HepG2 (cell line): ENCODE data around the gene ZNF230. TPM values are rescaled to one million over a fixed set of nuclear protein-coding genes. Genes with fewer than 3 reads are reported as not detected.

Experiments used
- ATAC-seq: fragments of 200-7000 bp; cut with Tn5 transposase; 3 replicates; pipeline ENCODE4 v1.9.1; 2020; ENCODE audit warnings: mild to moderate bottlenecking, moderate library complexity
- BruUV-seq: library from RNA; stranded (reverse); fragments of 400-500 nt; replicated peaks from 2 replicates; lab custom pipeline; 2021; lab: Mats Ljungman, UMichigan
- CTCF ChIA-PET: fragments of 300-600 bp; formaldehyde crosslinking; extraction: SDS; loops from one replicate; lab custom pipeline; 2021; ENCODE audit warnings: low total read pairs, inconsistent platforms, low intra/inter-chr PET ratio; lab: Yijun Ruan, JAX
- POLR2A ChIA-PET: fragments of 350-600 bp; sonication (Branson Sonifier 250); formaldehyde crosslinking; loops from one replicate; lab custom pipeline; 2020; ENCODE audit warnings: antibody characterized with exemption, inconsistent platforms; lab: Yijun Ruan, JAX
- DNase-seq: peaks from one replicate; pipeline ENCODE4 v3.0.0-alpha.2; 2015; ENCODE audit warnings: low spot score
- FAIRE-seq: peaks from 3 replicates; lab custom pipeline; 2011; peaks lifted over from hg19 to GRCh38; lab: Jason Lieb, UNC
- H2AFZ ChIP-seq: one replicate; pipeline ENCODE4 v1.6.1; 2011; ENCODE audit warnings: low read length, inconsistent platforms
- H3K27ac ChIP-seq: fragments of 300-600 bp; 3 replicates; pipeline ENCODE4 v1.8.0; 2011; ENCODE audit warnings: mixed run types, mild to moderate bottlenecking, mixed read lengths, low read length, inconsistent platforms; ENCODE audit not compliant: insufficient read depth; ENCODE audit errors: extremely low read length
- H3K27me3 ChIP-seq, 2 experiments: fragments of 200-600 bp in 1 of 2; 2 replicates in 1 of 2; 3 replicates in 1 of 2; pipeline versions ENCODE4 v1.6.0 to v1.8.0; 2011; ENCODE audit warnings: low read length in 2 of 2, mild to moderate bottlenecking in 2 of 2, moderate library complexity in 2 of 2, inconsistent platforms in 1 of 2; ENCODE audit not compliant: insufficient read depth in 2 of 2, control insufficient read depth in 1 of 2
- H3K36me3 ChIP-seq, 2 experiments: fragments of 200-600 bp in 1 of 2; replicated peaks in 1 of 2; 2 replicates in 1 of 2; 3 replicates in 1 of 2; pipeline versions ENCODE4 v1.5.1 to v1.8.0; 2011; ENCODE audit warnings: low read length in 2 of 2, inconsistent platforms in 1 of 2; ENCODE audit not compliant: insufficient read depth in 2 of 2, control insufficient read depth in 1 of 2
- H3K4me1 ChIP-seq: 2 replicates; pipeline ENCODE4 v1.5.1; 2012; ENCODE audit warnings: low read length, inconsistent platforms; ENCODE audit not compliant: insufficient read depth
- H3K4me2 ChIP-seq: 2 replicates; pipeline ENCODE4 v1.6.0; 2011; ENCODE audit warnings: low read depth, low read length, inconsistent platforms
- H3K4me3 ChIP-seq, 3 experiments: fragments of 200-600 bp in 1 of 3; sonication (generic), shearing (Covaris generic) in 1 of 3; replicated peaks in 1 of 3; 2 replicates each; pipeline ENCODE4 v1.5.1; 2011 to 2016; ENCODE audit warnings: low read length in 3 of 3, inconsistent platforms in 2 of 3, low read depth in 2 of 3, mild to moderate bottlenecking in 2 of 3, control low read depth in 1 of 3, mixed read lengths in 1 of 3; ENCODE audit not compliant: insufficient read depth in 1 of 3
- H3K79me2 ChIP-seq: one replicate; pipeline ENCODE4 v1.6.1; 2011; ENCODE audit warnings: low read length, inconsistent platforms; ENCODE audit not compliant: insufficient read depth
- H3K9ac ChIP-seq: 2 replicates; pipeline ENCODE4 v1.6.0; 2011; ENCODE audit warnings: mild to moderate bottlenecking, low read depth, low read length, inconsistent platforms; ENCODE audit not compliant: insufficient read depth
- H3K9me3 ChIP-seq: 2 replicates; pipeline ENCODE4 v1.5.1; 2012; ENCODE audit warnings: mild to moderate bottlenecking, low read length
- H4K20me1 ChIP-seq: 2 replicates; pipeline ENCODE4 v1.6.0; 2011; ENCODE audit warnings: inconsistent platforms, mild to moderate bottlenecking, low read length, moderate library complexity; ENCODE audit not compliant: insufficient read depth
- ETV6 ChIP-seq: sonication (generic); formaldehyde crosslinking; conservative IDR thresholded peaks from 2 replicates; pipeline ENCODE4 v1.4.0; 2020; ENCODE audit warnings: missing genetic modification reagents
- GLI4 ChIP-seq: sonication (generic); formaldehyde crosslinking; IDR thresholded peaks from 2 replicates; pipeline ENCODE4 v1.5.1; 2020; ENCODE audit warnings: missing genetic modification reagents, mild to moderate bottlenecking, moderate library complexity, borderline replicate concordance
- MXD4 ChIP-seq: IDR thresholded peaks from 2 replicates; pipeline ENCODE4 v1.6.1; 2016; ENCODE audit warnings: mild to moderate bottlenecking, missing biosample characterization, missing genetic modification reagents
- NCOA5 ChIP-seq: sonication (generic); formaldehyde crosslinking; IDR thresholded peaks from 2 replicates; pipeline ENCODE4 v1.4.0; 2020; ENCODE audit warnings: missing genetic modification reagents
- RAD21 ChIP-seq: fragments of 450-650 bp; formaldehyde crosslinking; IDR thresholded peaks from 2 replicates; pipeline ENCODE4 v1.5.0; 2020; ENCODE audit warnings: mild to moderate bottlenecking
- ZC3H13 ChIP-seq: sonication (generic); formaldehyde crosslinking; IDR thresholded peaks from 2 replicates; pipeline ENCODE4 v1.8.1; 2023; ENCODE audit warnings: mild to moderate bottlenecking, missing genetic modification reagents, moderate library complexity
- ZFP41 ChIP-seq: sonication (generic); formaldehyde crosslinking; IDR thresholded peaks from 2 replicates; pipeline ENCODE4 v1.4.0; 2020; ENCODE audit warnings: mild to moderate bottlenecking, missing genetic modification reagents, borderline replicate concordance
- ZFP82 ChIP-seq: sonication (generic); formaldehyde crosslinking; IDR thresholded peaks from 2 replicates; pipeline ENCODE4 v1.5.1; 2020; ENCODE audit warnings: mild to moderate bottlenecking, missing genetic modification reagents, borderline replicate concordance
- ZNF136 ChIP-seq: sonication (generic); formaldehyde crosslinking; IDR thresholded peaks from 2 replicates; pipeline ENCODE4 v1.8.1; 2022; ENCODE audit warnings: low read depth, mild to moderate bottlenecking, moderate library complexity, missing genetic modification reagents
- ZNF207 ChIP-seq: fragments of 450-650 bp; IDR thresholded peaks from 2 replicates; pipeline ENCODE4 v1.6.1; 2016; ENCODE audit warnings: antibody characterized with exemption, borderline replicate concordance
- ZNF24 ChIP-seq: fragments of 450-650 bp; IDR thresholded peaks from 2 replicates; pipeline ENCODE4 v1.6.1; 2017; ENCODE audit warnings: antibody characterized with exemption, mild to moderate bottlenecking
- ZNF33A ChIP-seq: sonication (generic); formaldehyde crosslinking; IDR thresholded peaks from 2 replicates; pipeline ENCODE4 v1.5.1; 2020; ENCODE audit warnings: missing genetic modification reagents, mild to moderate bottlenecking, moderate library complexity, borderline replicate concordance
- ZNF589 ChIP-seq: sonication (generic); formaldehyde crosslinking; conservative IDR thresholded peaks from 2 replicates; pipeline ENCODE4 v1.8.0; 2022; ENCODE audit warnings: mild to moderate bottlenecking, moderate library complexity, missing genetic modification reagents
- WGBS: methylation state at CpG from one replicate; pipeline ENCODE4 v1.1.6; 2017; ENCODE audit warnings: low lambda C conversion rate; 5-methylcytosine and 5-hydroxymethylcytosine counted together
- in situ Hi-C: cut with HindIII; loops from 2 replicates; pipeline ENCODE4 v1.10.0; 2017; ENCODE audit warnings: low pct_unique_long_range_greater_than_20kb; ENCODE audit not compliant: extremely low pct_ligation_motif_present
- intact Hi-C: fragments of 100-400 bp; cut with micrococcal nuclease; formaldehyde crosslinking; loops from one replicate; pipeline ENCODE4 v1.10.0; 2022; ENCODE audit not compliant: unreplicated experiment
- polyA plus RNA-seq, 8 experiments: library from polyadenylated mRNA; depleted of rRNA in 3 of 8; stranded (reverse) in 7 of 8; unstranded in 1 of 8; fragments of >200 nt; fragmentation: Illumina TruSeq in 4 of 8; extraction: Trizol in 4 of 8; gene quantifications; 2 replicates each; pipeline versions ENCODE4 v1.2.1 to v1.2.3, GENCODE V29; 2011 to 2016; ENCODE audit warnings: low read depth in 4 of 8, missing spikeins in 1 of 8, mixed read lengths in 1 of 8; ENCODE audit not compliant: insufficient read depth in 1 of 8
- total RNA-seq, 5 experiments: library from RNA; depleted of rRNA; stranded (reverse); fragments of >200 nt; fragmentation: Illumina TruSeq; extraction: Trizol; gene quantifications; 2 replicates each; pipeline ENCODE4 v1.2.3, GENCODE V29; 2016; ENCODE audit warnings: low read depth in 1 of 5
- TF ChIP-seq, protein P1 (sequence below): sonication (generic); formaldehyde crosslinking; IDR thresholded peaks from 2 replicates; pipeline ENCODE4 v1.4.0; 2020; ENCODE audit warnings: mild to moderate bottlenecking, missing genetic modification reagents
- TF ChIP-seq, protein P2 (sequence below): sonication (generic); formaldehyde crosslinking; IDR thresholded peaks from 2 replicates; pipeline ENCODE4 v1.4.0; 2020; ENCODE audit warnings: missing genetic modification reagents
- TF ChIP-seq, protein P3 (sequence below): sonication (generic); formaldehyde crosslinking; IDR thresholded peaks from 2 replicates; pipeline ENCODE4 v1.8.0; 2022; ENCODE audit warnings: mild to moderate bottlenecking, missing genetic modification reagents
- TF ChIP-seq, protein P4 (sequence below): IDR thresholded peaks from 2 replicates; pipeline ENCODE4 v1.6.1; 2018; ENCODE audit warnings: missing genetic modification reagents

Gene ZNF230
- total and polyA plus RNA-seq, 2 of the 13 experiments (the other 11 are each of a cell fraction or from before 2014, with no cell fraction given), result 2.4 to 5.5 TPM

DNA sequence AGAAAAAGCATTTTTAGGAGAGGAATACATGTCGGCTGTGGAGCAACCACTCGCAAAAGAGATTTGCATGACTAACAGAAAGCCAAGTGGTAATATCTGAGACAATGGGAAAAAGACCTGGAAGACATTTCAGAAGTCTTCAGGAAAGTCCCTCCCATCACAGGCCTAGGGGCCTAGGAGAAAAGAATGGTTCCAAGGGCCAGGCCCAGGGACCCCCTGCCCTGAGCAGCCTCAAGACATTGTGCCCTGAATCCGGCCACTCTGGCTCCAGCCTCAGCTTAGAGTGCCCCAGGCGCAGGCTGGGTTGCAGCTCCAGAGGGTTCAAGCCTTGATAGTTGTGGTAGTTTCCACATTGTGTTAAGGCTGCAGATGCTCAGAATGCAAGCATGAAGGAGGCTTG lies 42.3 kb upstream of the ZNF230 start:
- Histone ChIP-seq H3K27ac (no peak overlapping the region), H3K27me3 (no peaks in the 10 kb centered on the region), H3K9me3 (peaks cover 53% of the 10 kb centered on the region), H3K9ac (no peak overlapping the region), H3K4me1 (peaks cover 12% of the 10 kb centered on the region), H3K4me2 (no peak overlapping the region), H3K4me3 (no peak overlapping the region), H2AFZ (no peak overlapping the region), H4K20me1 (no peaks in the 10 kb centered on the region), H3K36me3 (peaks cover 0 to 3% of the 10 kb centered on the region in 2 experiments; a peak in 3 of 5 replicates), H3K79me2 (no peaks in the 10 kb centered on the region)
- ATAC-seq, result no peak
- no peak for FAIRE-seq
- intact Hi-C loops, result no loop called here
- WGBS, result 66% methylated on average over 3 of the region's 4 CpGs
- no peak for DNase-seq
- BruUV-seq, result no TSS peak
- ChIA-PET CTCF (no interaction called here), POLR2A (no interaction called here)
- in situ Hi-C loops, result no loop called here
- TF ChIP-seq ZNF24 (no peak), MXD4 (CRISPR knock-in tag) (no peak), RAD21 (CRISPR knock-in tag) (no peak), NCOA5 (CRISPR knock-in tag) (no peak), ZNF136 (no peak), ZNF589 (no peak), ZC3H13 (CRISPR knock-in tag) (no peak), ZFP82 (CRISPR knock-in tag) (no peak), GLI4 (no peak), ZFP41 (CRISPR knock-in tag) (no peak), ZNF33A (CRISPR knock-in tag) (no peak), ETV6 (no peak), ZNF207 (no peak)
- TF ChIP-seq, protein P1, sequence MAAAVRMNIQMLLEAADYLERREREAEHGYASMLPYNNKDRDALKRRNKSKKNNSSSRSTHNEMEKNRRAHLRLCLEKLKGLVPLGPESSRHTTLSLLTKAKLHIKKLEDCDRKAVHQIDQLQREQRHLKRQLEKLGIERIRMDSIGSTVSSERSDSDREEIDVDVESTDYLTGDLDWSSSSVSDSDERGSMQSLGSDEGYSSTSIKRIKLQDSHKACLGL (CRISPR knock-in tag), result no peak
- TF ChIP-seq, protein P2, sequence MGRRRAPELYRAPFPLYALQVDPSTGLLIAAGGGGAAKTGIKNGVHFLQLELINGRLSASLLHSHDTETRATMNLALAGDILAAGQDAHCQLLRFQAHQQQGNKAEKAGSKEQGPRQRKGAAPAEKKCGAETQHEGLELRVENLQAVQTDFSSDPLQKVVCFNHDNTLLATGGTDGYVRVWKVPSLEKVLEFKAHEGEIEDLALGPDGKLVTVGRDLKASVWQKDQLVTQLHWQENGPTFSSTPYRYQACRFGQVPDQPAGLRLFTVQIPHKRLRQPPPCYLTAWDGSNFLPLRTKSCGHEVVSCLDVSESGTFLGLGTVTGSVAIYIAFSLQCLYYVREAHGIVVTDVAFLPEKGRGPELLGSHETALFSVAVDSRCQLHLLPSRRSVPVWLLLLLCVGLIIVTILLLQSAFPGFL (CRISPR knock-in tag), result no peak
- TF ChIP-seq, protein P3, sequence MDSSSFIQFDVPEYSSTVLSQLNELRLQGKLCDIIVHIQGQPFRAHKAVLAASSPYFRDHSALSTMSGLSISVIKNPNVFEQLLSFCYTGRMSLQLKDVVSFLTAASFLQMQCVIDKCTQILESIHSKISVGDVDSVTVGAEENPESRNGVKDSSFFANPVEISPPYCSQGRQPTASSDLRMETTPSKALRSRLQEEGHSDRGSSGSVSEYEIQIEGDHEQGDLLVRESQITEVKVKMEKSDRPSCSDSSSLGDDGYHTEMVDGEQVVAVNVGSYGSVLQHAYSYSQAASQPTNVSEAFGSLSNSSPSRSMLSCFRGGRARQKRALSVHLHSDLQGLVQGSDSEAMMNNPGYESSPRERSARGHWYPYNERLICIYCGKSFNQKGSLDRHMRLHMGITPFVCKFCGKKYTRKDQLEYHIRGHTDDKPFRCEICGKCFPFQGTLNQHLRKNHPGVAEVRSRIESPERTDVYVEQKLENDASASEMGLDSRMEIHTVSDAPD, result no peak
- TF ChIP-seq, protein P4, sequence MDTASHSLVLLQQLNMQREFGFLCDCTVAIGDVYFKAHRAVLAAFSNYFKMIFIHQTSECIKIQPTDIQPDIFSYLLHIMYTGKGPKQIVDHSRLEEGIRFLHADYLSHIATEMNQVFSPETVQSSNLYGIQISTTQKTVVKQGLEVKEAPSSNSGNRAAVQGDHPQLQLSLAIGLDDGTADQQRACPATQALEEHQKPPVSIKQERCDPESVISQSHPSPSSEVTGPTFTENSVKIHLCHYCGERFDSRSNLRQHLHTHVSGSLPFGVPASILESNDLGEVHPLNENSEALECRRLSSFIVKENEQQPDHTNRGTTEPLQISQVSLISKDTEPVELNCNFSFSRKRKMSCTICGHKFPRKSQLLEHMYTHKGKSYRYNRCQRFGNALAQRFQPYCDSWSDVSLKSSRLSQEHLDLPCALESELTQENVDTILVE, result no peak
